K562 (cell line): ENCODE data around the gene HECA. TPM values are rescaled to one million over a fixed set of nuclear protein-coding genes. Genes with fewer than 3 reads are reported as not detected.

Source experiments
- ATAC-seq: fragments of 200-7000 bp; cut with Tn5 transposase; 3 replicates; pipeline ENCODE4 v1.9.1; 2020; ENCODE audit warnings: moderate library complexity
- BruUV-seq: library from RNA; stranded (reverse); fragments of 400-500 nt; replicated peaks from 2 replicates; lab custom pipeline; 2021; lab: Mats Ljungman, UMichigan
- CTCF ChIA-PET: fragments of 300-600 bp; formaldehyde crosslinking; extraction: SDS; loops from one replicate; lab custom pipeline; 2021; ENCODE audit warnings: low intra/inter-chr PET ratio; lab: Yijun Ruan, JAX
- POLR2A ChIA-PET: fragments of 300-600, 350-650 bp; sonication (Branson Sonifier 250); formaldehyde crosslinking; extraction: SDS; loops from one replicate; lab custom pipeline; 2021; ENCODE audit warnings: antibody characterized with exemption, inconsistent platforms; lab: Yijun Ruan, JAX
- DNase-seq, 4 experiments: peaks; one replicate each; pipeline versions ENCODE4 v3.0.0 to v3.0.0-alpha.2; 2011 to 2018; ENCODE audit warnings: low spot score in 3 of 4, mixed read lengths in 3 of 4; ENCODE audit errors: extremely low read depth in 1 of 4
- FAIRE-seq: peaks from 2 replicates; lab custom pipeline; 2011; peaks lifted over from hg19 to GRCh38; lab: Jason Lieb, UNC
- H2AFZ ChIP-seq: 2 replicates; pipeline ENCODE4 v1.6.0; 2011; ENCODE audit warnings: low read depth, low read length, control low read depth, inconsistent platforms
- H3K27ac ChIP-seq: fragments of 200-600 bp; 3 replicates; pipeline ENCODE4 v1.8.0; 2011; ENCODE audit warnings: low read depth, mild to moderate bottlenecking, control low read depth, inconsistent platforms, low read length, moderate library complexity, mixed read lengths; ENCODE audit errors: extremely low read depth
- H3K27me3 ChIP-seq, 2 experiments: fragments of 300-600 bp in 1 of 2; 2 replicates in 1 of 2; 3 replicates in 1 of 2; pipeline versions ENCODE4 v1.6.0 to v1.8.0; 2011; ENCODE audit warnings: inconsistent platforms in 2 of 2, low read length in 2 of 2, mild to moderate bottlenecking in 1 of 2, mixed read lengths in 1 of 2, moderate library complexity in 1 of 2; ENCODE audit not compliant: control insufficient read depth in 2 of 2, insufficient read depth in 2 of 2
- H3K36me3 ChIP-seq: fragments of 300-600 bp; 3 replicates; pipeline ENCODE4 v1.8.0; 2011; ENCODE audit warnings: mild to moderate bottlenecking, low read length, inconsistent platforms; ENCODE audit not compliant: control insufficient read depth, insufficient read depth
- H3K4me1 ChIP-seq, 2 experiments: fragments of 200-600 bp in 1 of 2; replicated peaks in 1 of 2; 2 replicates in 1 of 2; 3 replicates in 1 of 2; pipeline versions ENCODE4 v1.5.1 to v1.8.0; 2011; ENCODE audit warnings: inconsistent platforms in 2 of 2, low read length in 2 of 2, mild to moderate bottlenecking in 1 of 2, mixed read lengths in 1 of 2, moderate library complexity in 1 of 2; ENCODE audit not compliant: control insufficient read depth in 2 of 2, insufficient read depth in 2 of 2
- H3K4me2 ChIP-seq: 2 replicates; pipeline ENCODE4 v1.6.1; 2011; ENCODE audit warnings: low read length, control low read depth, inconsistent platforms, mixed read lengths; ENCODE audit not compliant: insufficient read depth
- H3K4me3 ChIP-seq: fragments of 200-600 bp; sonication (generic), shearing (Covaris generic); 2 replicates; pipeline ENCODE4 v1.5.1; 2016; ENCODE audit warnings: control low read depth, inconsistent platforms
- H3K79me2 ChIP-seq: fragments of 200-600 bp; 3 replicates; pipeline ENCODE4 v1.8.0; 2011; ENCODE audit warnings: low read length, inconsistent platforms; ENCODE audit not compliant: control insufficient read depth, insufficient read depth
- H3K9ac ChIP-seq, 2 experiments: 2 replicates each; pipeline versions ENCODE4 v1.6.0 to v1.6.1; 2011; ENCODE audit warnings: low read depth in 2 of 2, low read length in 2 of 2, control low read depth in 1 of 2, inconsistent platforms in 1 of 2, mild to moderate bottlenecking in 1 of 2, mixed read lengths in 1 of 2; ENCODE audit not compliant: insufficient read depth in 1 of 2
- H3K9me1 ChIP-seq: one replicate; pipeline ENCODE4 v1.6.0; 2011; ENCODE audit warnings: inconsistent platforms, mild to moderate bottlenecking, low read length, moderate library complexity; ENCODE audit not compliant: control insufficient read depth, insufficient read depth
- H3K9me3 ChIP-seq: replicated peaks from 2 replicates; pipeline ENCODE4 v1.5.1; 2011; ENCODE audit warnings: low read depth, low read length, inconsistent platforms; ENCODE audit not compliant: control insufficient read depth, insufficient read depth
- H4K20me1 ChIP-seq: replicated peaks from 2 replicates; pipeline ENCODE4 v1.6.1; 2011; ENCODE audit warnings: low read length, inconsistent platforms, mixed read lengths; ENCODE audit not compliant: control insufficient read depth, insufficient read depth
- EHMT2 ChIP-seq: fragments of 450-650 bp; IDR thresholded peaks from 2 replicates; pipeline ENCODE4 v1.6.1; 2018; ENCODE audit warnings: antibody characterized with exemption
- FOXA1 ChIP-seq: fragments of 450-650 bp; IDR thresholded peaks from 2 replicates; pipeline ENCODE4 v1.6.1; 2016; ENCODE audit warnings: mild to moderate bottlenecking, borderline replicate concordance
- WGBS: fragments of 100-300 bp; shearing (Covaris generic); methylation state at CpG from one replicate; pipeline ENCODE4 v1.1.6; 2016; ENCODE audit warnings: low coverage, mixed read lengths; ENCODE audit not compliant: insufficient coverage; ENCODE audit errors: missing lambda C conversion rate; 5-methylcytosine and 5-hydroxymethylcytosine counted together
- in situ Hi-C: fragments of 300-500 bp; cut with MboI; formaldehyde crosslinking; loops from 4 replicates; pipeline ENCODE4 v1.15.0; 2018; ENCODE audit warnings: inconsistent platforms, mixed read lengths
- intact Hi-C: fragments of 100-400 bp; cut with micrococcal nuclease; formaldehyde crosslinking; loops from 2 replicates; pipeline ENCODE4 v1.14.2; 2022
- polyA plus RNA-seq, 8 experiments: library from polyadenylated mRNA; depleted of rRNA in 4 of 8; stranded (reverse) in 5 of 8; unstranded in 3 of 8; fragments of >200 nt; fragmentation: Nextera tagmentation in 2 of 8; fragmentation: Illumina TruSeq in 1 of 8; extraction: Ambion mirVana in 2 of 8; extraction: Trizol in 1 of 8; gene quantifications; 2 replicates each; pipeline versions ENCODE4 v1.2.1 to v1.2.3, GENCODE V29; 2011 to 2014; ENCODE audit warnings: inconsistent platforms in 1 of 8, missing spikeins in 1 of 8
- total RNA-seq, 7 experiments: library from RNA; depleted of rRNA in 6 of 7; stranded (reverse); fragments of >200 nt in 6 of 7; fragmentation: Illumina TruSeq in 2 of 7; extraction: Trizol in 2 of 7; gene quantifications; 2 replicates each; pipeline versions ENCODE4 v1.2.1 to v1.2.3, GENCODE V29; 2011 to 2021; ENCODE audit warnings: low replicate concordance in 1 of 7
- TF ChIP-seq, protein P1 (sequence below): fragments of 250-450 bp; sonication (Bioruptor Pico); IDR thresholded peaks from 2 replicates; pipeline ENCODE4 v1.9.0; 2021; ENCODE audit warnings: mild to moderate bottlenecking, inconsistent platforms
- TF ChIP-seq, protein P2 (sequence below): sonication (generic); formaldehyde crosslinking; IDR thresholded peaks from 2 replicates; pipeline ENCODE4 v1.9.0; 2022; ENCODE audit warnings: mild to moderate bottlenecking, missing genetic modification reagents

Gene HECA
- total and polyA plus RNA-seq, 9 of the 15 experiments (the other 6 are each of a cell fraction or from before 2014, with no cell fraction given), result 0.31 to 2.3 (median 1.1) TPM

DNA sequence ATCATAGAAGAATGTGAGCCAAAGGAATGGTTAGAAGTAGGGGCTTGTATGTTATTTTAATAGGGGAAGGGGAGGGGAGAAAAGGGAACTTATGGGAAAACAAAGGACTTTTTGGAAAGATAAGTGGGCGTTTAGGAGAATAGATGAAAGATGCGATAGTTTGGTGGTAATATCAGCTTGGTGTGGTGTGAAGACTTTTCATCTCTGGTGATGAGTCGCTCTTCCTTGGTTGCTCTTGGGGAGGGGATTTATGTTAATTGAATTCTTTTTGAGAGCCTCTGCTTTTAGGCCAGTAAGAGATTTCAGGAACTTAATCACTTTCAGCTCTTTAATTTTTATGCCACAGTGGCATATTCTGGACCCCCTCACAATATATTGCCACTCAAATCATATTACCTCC lies 10.8 kb downstream of the HECA start:
- WGBS, result 5% methylated on average over 3 of the region's 3 CpGs
- H3K9me1 ChIP-seq, result no peaks in the 10 kb centered on the region
- no peaks in the 10 kb centered on the region for H3K4me1 ChIP-seq
- H3K27me3 ChIP-seq, result peaks cover 11 to 25% of the 10 kb centered on the region in 2 experiments
- H3K27ac ChIP-seq, result no peak overlapping the region
- no peaks in the 10 kb centered on the region for H3K79me2 ChIP-seq
- no peaks in the 10 kb centered on the region for H3K9me3 ChIP-seq
- TF ChIP-seq, protein P1, sequence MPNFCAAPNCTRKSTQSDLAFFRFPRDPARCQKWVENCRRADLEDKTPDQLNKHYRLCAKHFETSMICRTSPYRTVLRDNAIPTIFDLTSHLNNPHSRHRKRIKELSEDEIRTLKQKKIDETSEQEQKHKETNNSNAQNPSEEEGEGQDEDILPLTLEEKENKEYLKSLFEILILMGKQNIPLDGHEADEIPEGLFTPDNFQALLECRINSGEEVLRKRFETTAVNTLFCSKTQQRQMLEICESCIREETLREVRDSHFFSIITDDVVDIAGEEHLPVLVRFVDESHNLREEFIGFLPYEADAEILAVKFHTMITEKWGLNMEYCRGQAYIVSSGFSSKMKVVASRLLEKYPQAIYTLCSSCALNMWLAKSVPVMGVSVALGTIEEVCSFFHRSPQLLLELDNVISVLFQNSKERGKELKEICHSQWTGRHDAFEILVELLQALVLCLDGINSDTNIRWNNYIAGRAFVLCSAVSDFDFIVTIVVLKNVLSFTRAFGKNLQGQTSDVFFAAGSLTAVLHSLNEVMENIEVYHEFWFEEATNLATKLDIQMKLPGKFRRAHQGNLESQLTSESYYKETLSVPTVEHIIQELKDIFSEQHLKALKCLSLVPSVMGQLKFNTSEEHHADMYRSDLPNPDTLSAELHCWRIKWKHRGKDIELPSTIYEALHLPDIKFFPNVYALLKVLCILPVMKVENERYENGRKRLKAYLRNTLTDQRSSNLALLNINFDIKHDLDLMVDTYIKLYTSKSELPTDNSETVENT, result no peak
- no peak for TF ChIP-seq FOXA1
- TF ChIP-seq, protein P2, sequence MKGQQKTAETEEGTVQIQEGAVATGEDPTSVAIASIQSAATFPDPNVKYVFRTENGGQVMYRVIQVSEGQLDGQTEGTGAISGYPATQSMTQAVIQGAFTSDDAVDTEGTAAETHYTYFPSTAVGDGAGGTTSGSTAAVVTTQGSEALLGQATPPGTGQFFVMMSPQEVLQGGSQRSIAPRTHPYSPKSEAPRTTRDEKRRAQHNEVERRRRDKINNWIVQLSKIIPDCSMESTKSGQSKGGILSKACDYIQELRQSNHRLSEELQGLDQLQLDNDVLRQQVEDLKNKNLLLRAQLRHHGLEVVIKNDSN, result no peak
- no peak for TF ChIP-seq EHMT2
- FAIRE-seq (no peak), ATAC-seq (no peak), DNase-seq (no peak)
- POLR2A ChIA-PET, result interaction anchor here (0.6 to 3.2 kb wide), 4 partner anchors 10 to 32 kb away, joined by 3 to 7 read pairs (median 3); no protein-coding TSS in a partner anchor
- H3K4me2 ChIP-seq, result no peak overlapping the region
- no TSS peak for BruUV-seq
- peaks cover 5% of the 10 kb centered on the region; the same call in 1 of the 2 replicates for H4K20me1 ChIP-seq
- no peak overlapping the region for H3K4me3 ChIP-seq
- no peak overlapping the region for H3K9ac ChIP-seq
- CTCF ChIA-PET, result no interaction called here
- H3K36me3 ChIP-seq, result no peaks in the 10 kb centered on the region
- intact Hi-C loops, result no loop called here
- H2AFZ ChIP-seq, result no peak overlapping the region
- in situ Hi-C loops, result no loop called here
